ENCODE measurements around the gene CCP110.

Gene CCP110, protein sequence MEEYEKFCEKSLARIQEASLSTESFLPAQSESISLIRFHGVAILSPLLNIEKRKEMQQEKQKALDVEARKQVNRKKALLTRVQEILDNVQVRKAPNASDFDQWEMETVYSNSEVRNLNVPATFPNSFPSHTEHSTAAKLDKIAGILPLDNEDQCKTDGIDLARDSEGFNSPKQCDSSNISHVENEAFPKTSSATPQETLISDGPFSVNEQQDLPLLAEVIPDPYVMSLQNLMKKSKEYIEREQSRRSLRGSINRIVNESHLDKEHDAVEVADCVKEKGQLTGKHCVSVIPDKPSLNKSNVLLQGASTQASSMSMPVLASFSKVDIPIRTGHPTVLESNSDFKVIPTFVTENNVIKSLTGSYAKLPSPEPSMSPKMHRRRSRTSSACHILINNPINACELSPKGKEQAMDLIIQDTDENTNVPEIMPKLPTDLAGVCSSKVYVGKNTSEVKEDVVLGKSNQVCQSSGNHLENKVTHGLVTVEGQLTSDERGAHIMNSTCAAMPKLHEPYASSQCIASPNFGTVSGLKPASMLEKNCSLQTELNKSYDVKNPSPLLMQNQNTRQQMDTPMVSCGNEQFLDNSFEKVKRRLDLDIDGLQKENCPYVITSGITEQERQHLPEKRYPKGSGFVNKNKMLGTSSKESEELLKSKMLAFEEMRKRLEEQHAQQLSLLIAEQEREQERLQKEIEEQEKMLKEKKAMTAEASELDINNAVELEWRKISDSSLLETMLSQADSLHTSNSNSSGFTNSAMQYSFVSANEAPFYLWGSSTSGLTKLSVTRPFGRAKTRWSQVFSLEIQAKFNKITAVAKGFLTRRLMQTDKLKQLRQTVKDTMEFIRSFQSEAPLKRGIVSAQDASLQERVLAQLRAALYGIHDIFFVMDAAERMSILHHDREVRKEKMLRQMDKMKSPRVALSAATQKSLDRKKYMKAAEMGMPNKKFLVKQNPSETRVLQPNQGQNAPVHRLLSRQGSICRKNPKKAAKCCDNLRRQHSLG

DNA sequence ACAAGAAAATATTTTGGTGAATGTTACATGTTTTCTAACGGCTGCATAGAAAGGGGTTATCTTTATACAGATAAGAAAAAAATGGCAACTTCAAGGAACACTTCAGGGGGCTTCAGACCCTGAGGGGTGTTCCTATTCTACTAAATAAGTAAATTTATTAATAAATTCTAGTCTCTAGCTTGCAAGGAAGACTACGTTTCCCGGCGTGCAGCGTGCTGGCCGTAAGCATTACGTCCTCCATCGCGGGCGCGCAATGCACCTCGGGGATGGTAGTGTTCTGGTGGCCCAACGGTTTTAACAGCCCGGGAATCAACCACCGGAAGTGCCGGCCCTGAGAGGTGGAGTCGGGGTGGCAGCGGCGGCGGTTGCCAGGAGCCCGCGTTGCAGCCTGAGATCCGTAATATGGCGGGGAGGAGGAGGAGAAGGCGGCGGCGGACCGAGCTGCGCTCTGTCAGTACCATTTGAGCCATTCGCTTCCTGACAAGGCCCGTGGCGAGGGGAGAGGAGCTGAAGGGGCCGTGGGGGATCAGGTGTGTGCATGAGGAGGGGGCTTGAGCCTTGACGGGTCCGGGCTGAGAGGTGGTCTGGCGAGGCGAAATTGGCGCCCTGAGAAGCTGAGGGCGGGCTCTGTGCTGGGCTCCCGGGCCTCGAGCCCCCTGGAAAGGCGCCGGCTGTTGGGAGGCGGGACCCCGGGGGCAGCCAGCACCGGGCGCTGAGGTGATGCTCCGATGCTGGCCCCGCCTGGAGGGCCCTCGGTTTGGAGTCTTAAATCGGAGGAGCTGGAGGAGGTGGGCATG is at the start of gene CCP110:
TSS of gene CCP110 (plus strand) at position 384 of the 797 bp plus-strand sequence. CDS start 3,940 bp downstream, outside the sequence.
- H3K4me3 ChIP-seq (ENCODE audit: low read depth, low read length) = peak within 1 kb of the TSS; percentile 76

DNA sequence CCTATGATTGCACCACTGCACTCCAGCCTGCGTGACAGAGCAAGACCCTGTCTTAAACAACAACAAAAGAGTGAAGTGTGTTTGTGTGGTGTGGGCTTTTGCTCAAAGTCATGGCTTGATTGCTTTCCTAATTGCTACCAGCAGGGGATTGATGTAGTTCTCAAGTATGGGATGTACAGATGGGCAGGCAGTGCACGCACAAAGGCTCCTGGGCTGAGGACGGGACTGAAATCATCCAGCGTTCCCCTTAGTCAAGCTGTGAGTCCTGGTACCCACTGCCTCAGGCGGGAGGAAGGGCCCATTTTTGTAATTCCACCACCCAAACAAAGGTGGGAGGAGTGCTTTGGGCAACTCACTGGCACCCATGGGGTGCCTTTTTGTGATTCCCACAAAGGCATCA is 49.1 kb upstream of the CCP110 start:
- TF ChIP-seq, protein P1, sequence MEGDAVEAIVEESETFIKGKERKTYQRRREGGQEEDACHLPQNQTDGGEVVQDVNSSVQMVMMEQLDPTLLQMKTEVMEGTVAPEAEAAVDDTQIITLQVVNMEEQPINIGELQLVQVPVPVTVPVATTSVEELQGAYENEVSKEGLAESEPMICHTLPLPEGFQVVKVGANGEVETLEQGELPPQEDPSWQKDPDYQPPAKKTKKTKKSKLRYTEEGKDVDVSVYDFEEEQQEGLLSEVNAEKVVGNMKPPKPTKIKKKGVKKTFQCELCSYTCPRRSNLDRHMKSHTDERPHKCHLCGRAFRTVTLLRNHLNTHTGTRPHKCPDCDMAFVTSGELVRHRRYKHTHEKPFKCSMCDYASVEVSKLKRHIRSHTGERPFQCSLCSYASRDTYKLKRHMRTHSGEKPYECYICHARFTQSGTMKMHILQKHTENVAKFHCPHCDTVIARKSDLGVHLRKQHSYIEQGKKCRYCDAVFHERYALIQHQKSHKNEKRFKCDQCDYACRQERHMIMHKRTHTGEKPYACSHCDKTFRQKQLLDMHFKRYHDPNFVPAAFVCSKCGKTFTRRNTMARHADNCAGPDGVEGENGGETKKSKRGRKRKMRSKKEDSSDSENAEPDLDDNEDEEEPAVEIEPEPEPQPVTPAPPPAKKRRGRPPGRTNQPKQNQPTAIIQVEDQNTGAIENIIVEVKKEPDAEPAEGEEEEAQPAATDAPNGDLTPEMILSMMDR (IDR thresholded peaks at IDR 0.05; ENCODE audit: low read depth, low read length) = 0 out of 2 replicates have a peak, but pooled peaks have one; percentile 7

More for the DNA sequence above, at the start of gene CCP110:
- TF ChIP-seq, protein P1 (IDR thresholded peaks at IDR 0.05; ENCODE audit: low read depth, low read length) = no peak

DNA sequence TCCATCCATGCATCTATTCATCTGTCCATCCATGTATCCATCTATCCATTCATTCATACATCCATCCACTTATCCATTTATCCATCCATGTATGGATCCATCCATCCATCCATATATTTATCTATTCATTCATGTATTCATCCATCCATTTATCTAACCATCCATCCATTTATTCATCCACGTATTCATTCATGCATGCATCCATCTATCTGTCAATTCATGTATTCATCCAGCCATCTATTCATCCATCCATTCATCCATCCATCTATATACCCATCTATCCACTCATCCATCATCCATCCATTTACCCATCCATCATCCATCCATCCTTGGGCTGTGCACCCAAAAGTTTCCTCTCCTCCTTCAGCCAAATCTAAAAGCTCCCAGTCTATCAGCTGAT is 45.2 kb upstream of the CCP110 start:
- TF ChIP-seq, protein P1 (IDR thresholded peaks at IDR 0.05; ENCODE audit: low read depth, low read length) = no peak
- no peak overlapping the region for H3K4me3 ChIP-seq (ENCODE audit: low read depth, low read length)

More for the DNA sequence above, 49.1 kb upstream of the CCP110 start:
- no peak overlapping the region for H3K4me3 ChIP-seq (ENCODE audit: low read depth, low read length)

DNA sequence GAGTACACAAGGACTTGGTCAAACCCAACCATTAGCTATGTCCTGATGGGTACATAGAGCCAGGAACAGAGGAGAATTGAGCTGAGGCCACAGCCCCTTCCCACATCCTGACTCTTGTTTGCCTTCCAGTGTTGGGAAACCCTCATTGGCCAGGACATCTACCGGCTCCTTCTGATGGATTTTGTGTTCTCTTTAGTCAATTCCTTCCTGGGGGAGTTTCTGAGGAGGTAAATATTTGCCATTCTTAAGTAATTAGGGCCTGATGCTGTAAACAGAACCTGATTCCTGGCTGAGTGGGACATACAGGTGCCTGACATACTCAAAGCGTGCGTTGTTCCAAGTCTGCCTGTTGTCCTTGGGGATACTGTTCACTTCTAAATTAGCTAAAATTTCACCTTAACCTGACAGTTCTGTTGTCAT is 44.4 kb upstream of the CCP110 start:
- TF ChIP-seq, protein P1 (IDR thresholded peaks at IDR 0.05; ENCODE audit: low read depth, low read length) = no peak

DNA sequence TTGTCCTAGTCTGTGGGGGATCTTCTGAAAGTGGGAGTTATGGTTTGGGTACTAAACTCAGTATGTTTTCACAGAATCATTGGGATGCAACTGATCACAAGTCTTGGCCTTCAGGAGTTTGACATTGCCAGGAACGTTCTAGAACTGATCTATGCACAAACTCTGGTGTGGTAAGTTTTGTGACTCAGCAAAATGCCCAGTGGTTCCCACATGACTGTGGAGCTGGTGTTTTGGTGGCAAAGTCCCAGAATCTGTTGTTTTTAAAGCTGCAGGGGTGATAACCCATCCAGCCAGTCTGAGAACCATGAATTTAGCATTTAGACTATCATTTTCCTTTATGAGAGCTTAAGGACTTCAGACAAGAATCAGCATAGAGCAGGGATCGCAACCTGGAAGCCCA is 42.4 kb upstream of the CCP110 start:
- TF ChIP-seq, protein P1 (IDR thresholded peaks at IDR 0.05; ENCODE audit: low read depth, low read length) = no peak
- no peak overlapping the region for H3K4me3 ChIP-seq (ENCODE audit: low read depth, low read length)

More for the DNA sequence above, 44.4 kb upstream of the CCP110 start:
- no peak overlapping the region for H3K4me3 ChIP-seq (ENCODE audit: low read depth, low read length)

DNA sequence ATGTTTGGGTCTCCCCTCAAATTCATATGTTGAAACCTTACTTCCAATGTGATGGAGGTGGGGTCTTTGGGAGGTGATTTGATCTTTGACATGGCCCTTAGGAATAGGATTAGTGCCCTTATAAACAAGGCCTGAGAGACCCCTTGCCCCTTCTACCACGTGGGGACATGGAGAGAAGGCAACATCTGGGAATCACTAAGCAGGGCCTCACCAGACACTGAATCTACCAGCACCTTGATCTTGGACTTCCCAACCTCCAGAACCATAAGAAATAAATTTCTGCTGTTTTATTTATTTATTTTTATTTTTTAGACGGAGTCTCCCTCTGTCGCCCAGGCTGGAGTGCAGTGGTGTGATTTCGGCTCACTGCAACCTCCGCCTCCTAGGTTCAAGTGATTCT is 42.0 kb upstream of the CCP110 start:
- no peak overlapping the region for H3K4me3 ChIP-seq (ENCODE audit: low read depth, low read length)

More for the DNA sequence above, 42.0 kb upstream of the CCP110 start:
- TF ChIP-seq, protein P1 (IDR thresholded peaks at IDR 0.05; ENCODE audit: low read depth, low read length) = no peak
